PC-3 (cell line): Measurements from ENCODE around the gene ZNF488.
"Not testable (repeated sequence)": the region's sequence is repeated elsewhere in the genome, so short reads cannot be mapped to it uniquely, and the experiment has no call there.

ENCODE experiments used
- EZH2 ChIP-seq: fragments of 300-600 bp; sonication (generic); IDR thresholded peaks from one replicate; pipeline ENCODE4 v1.6.1; 2017; ENCODE audit warnings: antibody characterized with exemption, mild to moderate bottlenecking, low read length; ENCODE audit not compliant: unreplicated experiment
- EZH2phosphoT487 ChIP-seq: fragments of 300-600 bp; sonication (generic); IDR thresholded peaks from 2 replicates; pipeline ENCODE4 v1.6.1; 2018; ENCODE audit warnings: mild to moderate bottlenecking, antibody characterized with exemption, low read length, borderline replicate concordance
- TF ChIP-seq, protein P1 (sequence below): fragments of 300-600 bp; sonication (generic); conservative IDR thresholded peaks from 2 replicates; pipeline ENCODE4 v1.5.1; 2017; ENCODE audit warnings: antibody characterized with exemption, low read depth, mild to moderate bottlenecking, low read length

DNA sequence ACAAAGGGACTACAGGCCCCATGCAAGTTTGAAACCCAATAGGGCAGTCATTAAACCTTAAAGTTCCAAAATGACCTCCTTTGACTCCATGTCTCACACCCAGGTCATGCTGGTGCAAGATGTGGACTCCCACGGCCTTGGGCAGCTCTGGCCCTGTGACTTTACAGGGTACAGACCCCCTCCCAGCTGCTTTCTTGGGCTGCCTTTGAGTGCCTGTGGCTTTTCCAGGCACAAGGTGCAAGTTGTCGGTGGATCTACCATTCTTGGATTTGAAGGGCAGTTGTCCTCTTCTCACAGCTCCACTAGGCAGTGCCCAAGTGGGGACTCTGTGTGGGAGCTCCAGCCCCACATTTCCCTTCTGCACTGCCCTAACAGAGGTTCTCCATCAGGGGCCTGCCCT is 2.0 kb upstream of the ZNF488 start:
- TF ChIP-seq, protein P1, sequence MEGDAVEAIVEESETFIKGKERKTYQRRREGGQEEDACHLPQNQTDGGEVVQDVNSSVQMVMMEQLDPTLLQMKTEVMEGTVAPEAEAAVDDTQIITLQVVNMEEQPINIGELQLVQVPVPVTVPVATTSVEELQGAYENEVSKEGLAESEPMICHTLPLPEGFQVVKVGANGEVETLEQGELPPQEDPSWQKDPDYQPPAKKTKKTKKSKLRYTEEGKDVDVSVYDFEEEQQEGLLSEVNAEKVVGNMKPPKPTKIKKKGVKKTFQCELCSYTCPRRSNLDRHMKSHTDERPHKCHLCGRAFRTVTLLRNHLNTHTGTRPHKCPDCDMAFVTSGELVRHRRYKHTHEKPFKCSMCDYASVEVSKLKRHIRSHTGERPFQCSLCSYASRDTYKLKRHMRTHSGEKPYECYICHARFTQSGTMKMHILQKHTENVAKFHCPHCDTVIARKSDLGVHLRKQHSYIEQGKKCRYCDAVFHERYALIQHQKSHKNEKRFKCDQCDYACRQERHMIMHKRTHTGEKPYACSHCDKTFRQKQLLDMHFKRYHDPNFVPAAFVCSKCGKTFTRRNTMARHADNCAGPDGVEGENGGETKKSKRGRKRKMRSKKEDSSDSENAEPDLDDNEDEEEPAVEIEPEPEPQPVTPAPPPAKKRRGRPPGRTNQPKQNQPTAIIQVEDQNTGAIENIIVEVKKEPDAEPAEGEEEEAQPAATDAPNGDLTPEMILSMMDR, result not testable (repeated sequence)
- not testable (repeated sequence) for TF ChIP-seq EZH2, EZH2phosphoT487
